ENCODE results near the gene PPP6C.
A peak's percentile ranks its signal among the peaks of the same experiment; 100 is the strongest.
"Not testable (repeated sequence)": the region's sequence is repeated elsewhere in the genome, so short reads cannot be mapped to it uniquely, and the experiment has no call there.

PPP6C gene

GRCh38 chr9:125189361-125190289, at the start of gene PPP6C:
Gene PPP6C, minus strand, starts transcription at chr9:125189803. Its CDS starts 85 bp downstream, at chr9:125189718.
- peak; percentile 99 for DNase-seq

DNA sequence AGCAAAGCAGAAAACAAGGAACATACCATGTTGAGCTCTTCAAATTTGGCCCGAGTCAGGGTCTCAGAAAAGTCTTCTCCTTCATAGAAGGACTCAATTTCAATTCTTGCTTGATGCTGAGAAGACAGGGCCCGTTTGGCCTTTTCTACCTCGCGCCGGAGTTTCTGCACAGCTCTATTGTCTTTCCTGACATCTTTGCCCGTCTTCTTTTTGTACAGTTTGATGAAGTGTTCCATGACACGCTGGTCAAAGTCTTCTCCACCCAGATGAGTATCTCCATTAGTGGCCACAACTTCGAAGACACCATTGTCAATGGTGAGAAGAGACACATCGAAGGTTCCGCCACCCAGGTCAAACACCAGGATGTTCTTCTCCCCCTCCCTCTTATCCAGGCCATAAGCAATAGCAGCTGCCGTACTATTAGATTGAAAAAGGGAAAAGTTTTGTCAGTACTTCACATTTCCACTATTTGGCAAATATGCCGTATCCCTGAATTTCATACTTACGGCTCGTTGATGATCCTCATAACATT, 49.4 kb upstream of the PPP6C start:
- DNase-seq, result no peak

GRCh38 chr9:125238127-125238914, 48.7 kb upstream of the PPP6C start:
- no peak for DNase-seq

DNA sequence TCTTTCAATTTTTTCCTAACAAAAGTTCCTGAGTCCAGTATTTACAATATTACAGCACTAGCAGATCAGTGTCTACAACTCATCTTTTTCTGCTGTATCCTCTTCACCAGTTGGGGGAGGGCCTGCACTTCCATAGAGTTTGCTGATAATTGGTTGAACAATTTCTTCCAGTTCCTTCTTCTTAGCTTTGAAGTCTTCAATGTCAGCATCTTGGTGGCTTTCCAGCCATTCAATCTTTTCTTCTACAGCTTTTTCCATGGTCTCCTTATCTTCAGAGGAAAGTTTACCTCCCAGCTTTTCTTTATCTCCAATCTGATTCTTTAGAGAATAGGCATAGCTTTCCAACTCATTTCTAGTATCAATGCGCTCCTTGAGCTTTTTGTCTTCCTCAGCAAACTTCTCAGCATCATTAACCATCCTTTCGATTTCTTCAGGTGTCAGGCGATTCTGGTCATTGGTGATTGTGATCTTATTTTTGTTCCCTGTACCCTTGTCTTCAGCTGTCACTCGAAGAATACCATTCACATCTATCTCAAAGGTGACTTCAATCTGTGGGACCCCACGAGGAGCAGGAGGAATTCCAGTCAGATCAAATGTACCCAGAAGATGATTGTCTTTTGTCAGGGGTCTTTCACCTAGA, 47.0 kb upstream of the PPP6C start:
- DNase-seq, result not testable (repeated sequence)

DNA sequence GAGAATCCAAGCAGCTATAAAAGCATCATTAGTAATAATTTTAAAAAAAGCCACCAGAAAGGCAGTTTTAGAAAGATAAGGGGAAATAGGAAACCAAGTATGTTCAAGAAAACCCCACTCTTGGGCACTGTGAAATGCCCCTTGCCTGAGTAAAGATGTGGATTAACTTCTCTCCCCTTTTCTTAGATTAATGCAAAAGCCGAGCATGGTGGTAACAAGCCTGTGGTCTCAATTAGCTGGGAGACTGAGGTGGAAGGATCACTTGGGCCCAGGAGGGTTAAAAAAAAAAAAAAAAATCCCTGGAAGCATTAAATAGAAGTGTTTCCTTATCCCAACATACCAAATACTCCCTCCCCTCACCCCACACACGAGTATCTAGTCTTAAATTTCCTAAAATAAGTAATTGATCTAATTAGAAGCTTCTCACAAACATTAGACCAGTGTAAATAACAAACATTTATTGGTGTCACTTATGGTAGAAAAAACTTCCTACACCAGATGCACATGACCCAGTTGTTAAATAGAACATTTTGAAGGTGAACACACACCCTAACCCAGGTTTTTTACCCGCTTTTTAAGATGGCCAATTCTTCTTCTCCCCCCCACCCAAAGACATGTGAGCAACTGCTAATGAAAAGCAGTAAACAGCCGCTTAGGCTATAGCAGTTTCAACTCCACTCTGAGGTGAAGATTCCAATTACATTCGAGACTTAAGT, 46.4 kb upstream of the PPP6C start:
- no peak for DNase-seq

DNA sequence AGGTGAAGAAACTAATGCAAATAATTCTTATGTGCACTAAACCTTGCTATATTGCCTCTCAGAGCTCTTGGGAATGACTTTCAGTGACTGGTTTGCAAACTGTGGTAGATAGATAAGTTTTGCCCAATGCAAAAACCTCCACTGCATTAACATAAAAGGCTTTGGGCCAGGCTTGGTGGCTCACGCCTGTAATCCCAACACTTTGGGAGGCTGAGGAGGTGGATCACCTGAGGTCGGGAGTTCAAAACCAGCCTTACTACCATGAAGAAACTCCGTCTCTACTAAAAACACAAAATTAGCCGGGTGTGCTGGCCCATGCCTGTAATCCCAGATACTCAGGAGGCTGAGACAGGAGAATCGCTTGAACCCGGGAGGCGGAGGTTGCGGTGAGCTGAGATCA, 44.5 kb upstream of the PPP6C start:
- not testable (repeated sequence) for DNase-seq

DNA sequence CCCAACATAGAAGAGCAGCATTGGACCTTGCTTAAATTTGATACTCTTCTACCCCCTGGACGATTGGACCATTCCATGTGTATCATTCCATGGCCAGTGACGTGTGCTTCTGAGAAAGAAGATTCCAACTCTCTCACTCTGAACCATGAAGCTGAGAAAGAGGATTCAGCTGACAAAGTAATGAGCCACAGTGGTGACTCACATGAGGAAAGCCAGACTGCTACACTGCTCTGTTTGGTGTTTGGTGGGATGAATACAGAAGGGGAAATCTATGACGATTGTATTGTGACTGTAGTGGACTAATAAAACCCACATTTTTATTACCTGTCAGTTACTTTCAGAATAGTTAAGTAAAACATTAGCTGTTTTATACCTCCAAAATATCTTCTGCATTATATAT, 44.1 kb upstream of the PPP6C start:
- peak; percentile 15 for DNase-seq

DNA sequence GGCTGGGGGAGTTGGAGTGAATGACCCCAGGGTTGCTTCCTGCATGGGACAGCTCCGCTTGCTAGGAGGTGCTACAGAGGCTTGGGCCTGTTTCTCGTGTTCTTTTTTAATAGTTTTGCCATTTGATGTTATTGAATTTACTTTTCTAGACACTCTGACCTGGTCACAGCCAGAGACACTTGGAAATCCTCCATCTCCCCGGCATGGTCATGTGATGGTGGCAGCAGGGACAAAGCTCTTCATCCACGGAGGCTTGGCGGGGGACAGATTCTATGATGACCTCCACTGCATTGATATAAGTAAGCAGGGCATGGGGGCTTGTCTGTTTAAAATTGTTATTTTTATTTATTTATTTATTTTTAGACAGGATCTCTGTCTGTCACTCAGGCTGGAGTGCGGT, 38.2 kb upstream of the PPP6C start:
- no peak for DNase-seq

GRCh38 chr9:125224858-125225257, 35.3 kb upstream of the PPP6C start:
- DNase-seq, result not testable (repeated sequence)

DNA sequence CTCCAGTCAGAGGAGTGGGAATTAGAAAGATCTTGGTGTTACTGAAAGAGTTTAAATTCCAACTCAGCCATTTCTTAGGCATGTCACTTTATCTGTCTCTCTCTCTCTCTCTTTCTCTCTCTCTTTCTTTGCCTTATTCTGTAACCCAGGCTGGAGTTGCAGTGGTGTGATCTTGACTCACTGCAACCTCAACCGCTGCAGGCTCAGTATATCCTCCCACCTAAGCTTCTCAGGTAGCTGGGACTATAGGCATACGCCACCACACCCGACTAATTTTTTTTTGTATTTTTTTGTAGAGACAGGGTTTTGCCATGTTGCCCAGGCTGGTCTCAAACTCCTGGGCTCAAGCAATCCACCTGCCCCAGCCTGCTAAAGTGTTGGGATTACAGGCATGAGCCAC, 29.0 kb upstream of the PPP6C start:
- no peak for DNase-seq

DNA sequence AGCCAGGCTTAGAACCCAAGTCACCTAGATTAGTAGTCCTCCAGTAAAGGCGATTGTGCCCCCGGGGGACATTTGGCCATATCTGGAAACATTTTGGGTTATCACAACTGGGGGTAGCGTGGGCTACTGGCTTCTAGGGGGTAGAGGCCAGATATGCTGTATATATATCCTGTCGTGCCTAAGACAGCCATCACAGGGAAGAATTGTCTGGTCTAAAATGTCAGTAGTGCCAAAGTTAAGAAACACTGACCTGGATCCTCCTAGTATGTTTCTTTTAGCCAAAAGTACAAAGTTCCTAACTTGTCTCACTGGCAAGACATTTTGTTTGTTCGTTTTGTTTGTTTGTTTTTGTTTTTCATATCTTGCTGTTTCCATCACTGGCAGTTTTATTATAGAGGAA, 24.6 kb upstream of the PPP6C start:
- DNase-seq, result no peak

DNA sequence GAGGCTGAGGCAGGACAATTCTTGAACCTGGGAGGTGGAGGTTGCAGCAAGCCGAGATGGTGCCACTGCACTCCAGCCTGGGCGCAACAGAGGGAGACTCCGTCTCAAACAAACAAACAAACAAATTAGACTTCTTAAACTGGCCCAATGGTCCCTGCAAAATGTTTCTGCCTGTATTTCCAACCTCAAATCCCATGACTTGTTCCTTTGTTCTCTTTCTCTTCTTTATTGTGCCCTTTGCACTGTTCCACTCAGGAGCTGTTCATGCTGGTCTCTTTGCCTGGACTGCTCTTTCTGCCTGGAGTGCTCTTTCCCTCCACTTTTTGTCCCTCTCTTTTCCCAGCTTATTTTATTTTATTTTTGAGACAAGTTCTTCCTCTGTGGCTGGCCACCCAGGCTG, 14.9 kb upstream of the PPP6C start:
- DNase-seq, result no peak

DNA sequence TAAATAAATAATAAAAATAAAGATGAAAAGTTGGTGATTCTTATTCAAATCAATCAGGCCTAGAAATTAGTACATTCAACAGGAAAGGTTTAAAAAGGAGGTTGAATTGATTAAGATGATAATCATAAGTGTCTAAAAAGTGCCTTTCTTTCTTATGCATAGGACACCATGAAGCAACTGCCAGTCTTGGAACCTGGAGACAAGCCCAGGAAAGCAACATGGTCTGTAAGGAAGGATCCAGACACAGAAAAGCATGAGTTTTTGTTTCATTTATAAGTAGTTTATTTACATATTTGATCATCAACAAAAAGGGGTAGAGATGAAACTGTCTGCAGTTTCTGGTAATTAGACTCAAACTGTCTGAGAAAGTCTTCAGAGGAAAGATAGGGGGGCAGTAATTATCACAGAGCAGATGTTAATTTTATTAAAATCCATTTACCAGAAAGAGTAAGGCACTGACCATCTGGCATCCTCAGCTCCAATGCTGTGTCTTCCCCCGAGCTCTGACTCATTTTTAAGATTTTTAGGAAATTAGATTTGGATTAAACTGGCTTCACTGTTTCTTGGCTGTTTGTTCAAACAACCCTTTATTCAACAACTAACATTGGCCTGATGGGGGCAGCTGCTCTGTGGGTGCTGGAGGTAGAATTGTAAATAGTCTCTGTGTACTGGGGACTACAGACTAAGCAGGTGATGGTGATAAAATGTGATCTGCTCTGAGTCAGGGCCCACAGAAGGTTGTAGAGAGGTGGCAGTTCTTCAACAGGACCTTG, 13.4 kb upstream of the PPP6C start:
- DNase-seq, result peak; percentile 4

GRCh38 chr9:125200216-125201047, 10.8 kb upstream of the PPP6C start, which contains the start of gene RABEPK:
Gene RABEPK, plus strand, starts transcription at chr9:125200542. Its CDS starts 2,472 bp downstream, at chr9:125203014.
- DNase-seq, result peak; percentile 97

GRCh38 chr9:125195591-125195990, 6.0 kb upstream of the PPP6C start:
- DNase-seq, result not testable (repeated sequence)

- DNase-seq, result not testable (repeated sequence)
Measured at GRCh38 chr9:125194466-125194865, 4.9 kb upstream of the PPP6C start.

- DNase-seq, result no peak
Measured at GRCh38 chr9:125190361-125190801, 778 bp upstream of the PPP6C start.

DNA sequence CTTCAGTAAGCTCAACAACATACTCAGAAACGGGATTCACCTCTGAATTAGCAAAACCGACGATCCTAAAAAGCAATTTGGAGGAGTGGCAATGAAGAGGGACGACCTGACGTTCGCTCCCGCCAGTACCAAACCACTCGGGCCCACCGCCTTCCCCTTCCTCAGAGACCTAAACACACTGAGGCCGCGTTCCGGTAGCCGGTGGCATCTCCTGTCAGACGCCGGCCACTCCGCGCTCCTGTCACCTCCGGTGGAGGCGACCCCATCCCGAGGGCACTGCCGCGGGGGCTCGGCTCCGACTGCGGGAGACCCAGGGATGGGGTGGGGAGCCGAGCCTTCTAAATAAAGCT, 617 bp downstream of the PPP6C start:
- no peak for DNase-seq

GRCh38 chr9:125183561-125183960, 6.0 kb downstream of the PPP6C start:
- no peak for DNase-seq

DNA sequence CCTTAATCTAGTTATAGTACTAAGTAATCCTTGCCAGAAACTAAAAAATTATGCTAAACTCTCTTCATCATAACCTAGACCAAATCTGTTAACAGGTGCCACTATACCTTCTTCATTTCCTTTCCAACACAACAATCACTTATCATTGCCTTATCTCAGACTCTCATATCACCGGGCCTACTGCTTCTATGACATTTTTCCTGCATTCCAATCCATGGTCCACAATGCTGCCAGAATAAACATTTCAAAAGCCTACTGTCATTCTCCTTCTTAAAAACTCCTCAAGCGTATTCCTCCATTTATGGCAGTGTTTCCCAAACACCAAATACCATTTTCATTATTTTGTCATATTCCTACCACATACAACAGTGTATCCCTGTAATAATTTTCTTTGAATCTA, 6.5 kb downstream of the PPP6C start:
- no peak for DNase-seq

DNA sequence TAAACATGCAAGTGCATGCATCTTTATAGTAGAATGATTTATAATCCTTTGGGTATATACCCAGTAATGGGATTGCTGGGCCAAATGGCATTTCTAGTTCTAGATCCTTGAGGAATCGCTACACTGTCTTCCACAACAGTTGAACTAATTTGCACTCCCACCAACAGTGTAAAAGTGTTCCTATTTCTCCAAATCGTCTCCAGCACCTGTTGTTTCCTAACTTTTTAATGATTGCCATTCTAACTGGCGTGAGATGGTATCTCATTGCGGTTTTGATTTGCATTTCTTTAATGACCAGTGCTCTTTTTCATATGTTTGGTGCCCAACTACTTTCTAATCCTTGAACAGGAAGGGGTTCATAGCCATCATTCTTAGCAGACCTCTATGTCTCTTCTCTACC, 7.8 kb downstream of the PPP6C start:
- not testable (repeated sequence) for DNase-seq
